H1 (cell line): Measurements from ENCODE around the gene KCTD2. TPM values are rescaled to one million over a fixed set of nuclear protein-coding genes. Genes with fewer than 3 reads are reported as not detected.
A peak's percentile ranks its signal among the peaks of the same experiment; 100 is the strongest.

Experiments used
- CTCF ChIA-PET: fragments of 300-600 bp; sonication (Branson Sonifier 250); formaldehyde crosslinking; loops from one replicate; lab custom pipeline; 2021; ENCODE audit not compliant: partially characterized antibody; lab: Charles Lee
- POLR2A ChIA-PET: fragments of 300-600 bp; sonication (Branson Sonifier 250); formaldehyde crosslinking; loops from one replicate; lab custom pipeline; 2021; ENCODE audit warnings: inconsistent platforms; ENCODE audit not compliant: partially characterized antibody; lab: Charles Lee
- DNase-seq, 2 experiments: peaks; one replicate each; pipeline versions ENCODE4 v3.0.0 to v3.0.0-alpha.2; 2010 to 2022; ENCODE audit warnings: low spot score in 2 of 2, low read depth in 1 of 2, mixed read lengths in 1 of 2
- FAIRE-seq: peaks from 2 replicates; lab custom pipeline; 2011; peaks lifted over from hg19 to GRCh38; lab: Jason Lieb, UNC
- H2AFZ ChIP-seq: 2 replicates; pipeline ENCODE4 v1.8.1; 2012; ENCODE audit warnings: low read length, inconsistent platforms
- H2AK5ac ChIP-seq: 2 replicates; pipeline ENCODE4 v1.6.1; 2013; ENCODE audit warnings: low read depth, low read length
- H2BK120ac ChIP-seq: replicated peaks from 2 replicates; pipeline ENCODE3; 2013; ENCODE audit warnings: low read depth, low read length, inconsistent platforms
- H2BK12ac ChIP-seq: 2 replicates; pipeline ENCODE4 v1.6.1; 2013; ENCODE audit warnings: low read depth, low read length
- H2BK15ac ChIP-seq: 2 replicates; pipeline ENCODE4 v1.6.1; 2013; ENCODE audit warnings: low read length
- H2BK20ac ChIP-seq: 2 replicates; pipeline ENCODE4 v1.6.1; 2013; ENCODE audit warnings: low read length
- H2BK5ac ChIP-seq: 2 replicates; pipeline ENCODE4 v1.6.1; 2013; ENCODE audit warnings: low read depth, low read length
- H3K14ac ChIP-seq: 2 replicates; pipeline ENCODE4 v1.6.1; 2013; ENCODE audit warnings: inconsistent platforms; ENCODE audit not compliant: insufficient read length
- H3K18ac ChIP-seq: 2 replicates; pipeline ENCODE4 v1.6.1; 2013; ENCODE audit warnings: low read length; ENCODE audit errors: extremely low read depth
- H3K23ac ChIP-seq: 2 replicates; pipeline ENCODE4 v1.6.1; 2013; ENCODE audit warnings: inconsistent platforms; ENCODE audit not compliant: insufficient read length
- H3K23me2 ChIP-seq: 2 replicates; pipeline ENCODE4 v1.6.1; 2013; ENCODE audit warnings: low read depth, low read length
- H3K27ac ChIP-seq: 2 replicates; pipeline ENCODE4 v1.6.1; 2011; ENCODE audit warnings: low read depth, low read length, inconsistent platforms
- H3K27me3 ChIP-seq, 4 experiments: replicated peaks in 1 of 4; 1 replicate in 1 of 4; 2 replicates in 3 of 4; pipeline versions ENCODE4 v1.6.1 to v1.8.1; 2011 to 2013; ENCODE audit warnings: low read length in 3 of 4, mild to moderate bottlenecking in 3 of 4, inconsistent platforms in 2 of 4, mixed read lengths in 2 of 4, moderate library complexity in 1 of 4; ENCODE audit not compliant: control insufficient read depth in 3 of 4, insufficient read depth in 3 of 4; ENCODE audit errors: extremely low read depth in 1 of 4
- H3K36me3 ChIP-seq, 4 experiments: 2 replicates each; pipeline versions ENCODE4 v1.6.1 to v1.8.1; 2011 to 2013; ENCODE audit warnings: mild to moderate bottlenecking in 4 of 4, low read length in 3 of 4, moderate library complexity in 2 of 4, control low read depth in 1 of 4, inconsistent platforms in 1 of 4; ENCODE audit not compliant: insufficient read depth in 4 of 4, control insufficient read depth in 2 of 4
- H3K4ac ChIP-seq: replicated peaks from 2 replicates; pipeline ENCODE3; 2013; ENCODE audit warnings: low read length, low read depth, mixed read lengths, inconsistent platforms; ENCODE audit not compliant: insufficient read length
- H3K4me1 ChIP-seq, 4 experiments: replicated peaks in 1 of 4; 1 replicate in 1 of 4; 2 replicates in 3 of 4; pipeline versions ENCODE4 v1.6.1 to v1.8.1; 2011 to 2013; ENCODE audit warnings: low read length in 3 of 4, inconsistent platforms in 2 of 4, mixed read lengths in 1 of 4; ENCODE audit not compliant: insufficient read depth in 4 of 4, control insufficient read depth in 3 of 4
- H3K4me2 ChIP-seq, 2 experiments: 2 replicates each; pipeline versions ENCODE4 v1.6.1 to v1.8.1; 2011 to 2013; ENCODE audit warnings: low read depth in 2 of 2, low read length in 2 of 2, control low read depth in 1 of 2, inconsistent platforms in 1 of 2, mild to moderate bottlenecking in 1 of 2; ENCODE audit not compliant: insufficient read depth in 1 of 2
- H3K4me3 ChIP-seq, 4 experiments: fragments of 200-600, 300-600 bp in 1 of 4; sonication (generic), shearing (Covaris generic), sonication (Bioruptor Twin) in 1 of 4; 2 replicates each; pipeline versions ENCODE4 v1.5.1 to v1.8.1; 2011 to 2016; ENCODE audit warnings: low read length in 4 of 4, low read depth in 3 of 4, control low read depth in 2 of 4, inconsistent platforms in 2 of 4, mild to moderate bottlenecking in 2 of 4, mixed read lengths in 1 of 4, moderate library complexity in 1 of 4; ENCODE audit not compliant: insufficient read depth in 2 of 4; ENCODE audit errors: extremely low read depth in 1 of 4
- H3K56ac ChIP-seq: replicated peaks from 2 replicates; pipeline ENCODE3; 2013; ENCODE audit warnings: low read depth, mild to moderate bottlenecking, mixed read lengths, low read length, inconsistent platforms; ENCODE audit not compliant: insufficient read length
- H3K79me1 ChIP-seq: 2 replicates; pipeline ENCODE4 v1.6.1; 2013; ENCODE audit warnings: low read depth, low read length, control low read depth
- H3K79me2 ChIP-seq, 2 experiments: 2 replicates each; pipeline versions ENCODE4 v1.6.1 to v1.8.1; 2012 to 2013; ENCODE audit warnings: low read length in 2 of 2, mild to moderate bottlenecking in 2 of 2, inconsistent platforms in 1 of 2; ENCODE audit not compliant: insufficient read depth in 2 of 2, control insufficient read depth in 1 of 2
- H3K9ac ChIP-seq, 4 experiments: replicated peaks in 1 of 4; 1 replicate in 1 of 4; 2 replicates in 3 of 4; pipeline versions ENCODE4 v1.6.1 to v1.8.1; 2011 to 2013; ENCODE audit warnings: low read depth in 3 of 4, low read length in 3 of 4, control low read depth in 2 of 4, mild to moderate bottlenecking in 2 of 4, moderate library complexity in 2 of 4, inconsistent platforms in 1 of 4; ENCODE audit errors: extremely low read depth in 1 of 4
- H3K9me3 ChIP-seq, 2 experiments: 2 replicates each; pipeline versions ENCODE4 v1.6.1 to v1.8.1; 2012 to 2013; ENCODE audit warnings: mild to moderate bottlenecking in 2 of 2, moderate library complexity in 2 of 2, control low read depth in 1 of 2, inconsistent platforms in 1 of 2, low read depth in 1 of 2, low read length in 1 of 2, mixed read lengths in 1 of 2; ENCODE audit not compliant: insufficient read depth in 2 of 2
- H4K20me1 ChIP-seq, 2 experiments: replicated peaks in 1 of 2; 2 replicates each; pipeline versions ENCODE3 to v1.8.1; 2011 to 2013; ENCODE audit warnings: inconsistent platforms in 2 of 2, low read length in 2 of 2, mild to moderate bottlenecking in 1 of 2; ENCODE audit not compliant: insufficient read depth in 2 of 2, control insufficient read depth in 1 of 2
- H4K5ac ChIP-seq: 2 replicates; pipeline ENCODE4 v1.6.1; 2013; ENCODE audit warnings: low read length, low read depth, mixed read lengths, inconsistent platforms; ENCODE audit not compliant: insufficient read length
- H4K8ac ChIP-seq: 2 replicates; pipeline ENCODE4 v1.8.0; 2013; ENCODE audit warnings: mild to moderate bottlenecking, moderate library complexity, low read length, inconsistent platforms; ENCODE audit not compliant: insufficient read depth; ENCODE audit errors: extremely low read depth
- H4K91ac ChIP-seq: replicated peaks from 2 replicates; pipeline ENCODE3; 2013; ENCODE audit warnings: low read length, mixed read lengths, inconsistent platforms; ENCODE audit not compliant: insufficient read length
- ATF2 ChIP-seq: IDR thresholded peaks from 2 replicates; pipeline ENCODE4 v1.6.1; 2012; ENCODE audit warnings: low read length, inconsistent platforms
- CBX8 ChIP-seq: fragments of 300-800, 300-1000 bp; sonication (generic); IDR thresholded peaks from 2 replicates; pipeline ENCODE4 v1.7.1; 2016; ENCODE audit warnings: low read depth, low read length, borderline replicate concordance
- CHD1 ChIP-seq: IDR thresholded peaks from 2 replicates; pipeline ENCODE4 v1.6.1; 2012; ENCODE audit warnings: low read depth, low read length, improper control_type of control experiment
- KDM5A ChIP-seq: fragments of 200-600 bp; IDR thresholded peaks from 2 replicates; pipeline ENCODE4 v1.7.1; 2012; ENCODE audit warnings: mild to moderate bottlenecking, low read length, inconsistent platforms, mixed read lengths
- PHF8 ChIP-seq: fragments of 200-600 bp; sonication (generic); conservative IDR thresholded peaks from 2 replicates; pipeline ENCODE4 v1.7.1; 2012; ENCODE audit warnings: low read depth, mild to moderate bottlenecking, inconsistent platforms, low read length, moderate library complexity
- POLR2A ChIP-seq, 2 experiments: IDR thresholded peaks; 1 replicate in 1 of 2; 2 replicates in 1 of 2; pipeline ENCODE4 v1.6.1; 2011; ENCODE audit warnings: low read depth in 2 of 2, low read length in 2 of 2, mild to moderate bottlenecking in 2 of 2; ENCODE audit errors: control extremely low read depth in 1 of 2
- SAP30 ChIP-seq: fragments of 300-600 bp; sonication (generic); IDR thresholded peaks from 2 replicates; pipeline ENCODE4 v1.7.1; 2012; ENCODE audit warnings: low read length, moderate library complexity, mild to moderate bottlenecking, inconsistent platforms; ENCODE audit not compliant: insufficient read depth, insufficient replicate concordance
- SIRT6 ChIP-seq: IDR thresholded peaks from one replicate; pipeline ENCODE4 v1.7.1; 2012; ENCODE audit warnings: low read length, inconsistent platforms
- TBP ChIP-seq: IDR thresholded peaks from 2 replicates; pipeline ENCODE4 v1.6.1; 2011; ENCODE audit warnings: low read depth, low read length, improper control_type of control experiment
- WGBS, 2 experiments: shearing (Covaris generic) in 1 of 2; methylation state at CpG; one replicate each; pipeline versions ENCODE4 v1.1.6 to v1.1.7; 2013 to 2015; ENCODE audit warnings: low lambda C conversion rate in 2 of 2, mixed read lengths in 2 of 2, inconsistent platforms in 1 of 2, low coverage in 1 of 2, missing lambda C conversion rate in 1 of 2; ENCODE audit not compliant: insufficient replicate concordance in 2 of 2, insufficient coverage in 1 of 2, insufficient read length in 1 of 2; ENCODE audit errors: extremely low coverage in 1 of 2, missing lambda C conversion rate in 1 of 2; 5-methylcytosine and 5-hydroxymethylcytosine counted together
- polyA plus RNA-seq, 7 experiments: library from polyadenylated mRNA; depleted of rRNA in 3 of 7; stranded (reverse) in 5 of 7; unstranded in 2 of 7; fragments of >200 nt in 5 of 7; fragments of 200-250 nt in 2 of 7; gene quantifications; 1 replicate in 5 of 7; 2 replicates in 1 of 7; 4 replicates in 1 of 7; pipeline versions ENCODE4 v1.2.1 to v1.2.3, GENCODE V29; 2011 to 2013; ENCODE audit warnings: missing spikeins in 2 of 7, mixed read lengths in 2 of 7
- total RNA-seq: library from RNA; stranded (reverse); fragmentation: NEBNext Ultra II Directional; extraction: Animal tissue kit (Norgen Biotek cat#: 25700); gene quantifications from 2 replicates; pipeline ENCODE4 v1.2.1, GENCODE V29; 2021

The KCTD2 gene
- total and polyA plus RNA-seq, 2 of the 8 experiments (the other 6 are each of a cell fraction or from before 2014, with no cell fraction given), result 33.7 to 36.8 TPM

- peak within 1 kb of the TSS; percentile 75 for H2BK12ac ChIP-seq
- peaks cover 0 to 15% (median 4%) of the 10 kb centered on the region in 4 experiments; a peak in 5 of 7 replicates for H3K4me1 ChIP-seq
- H3K9me3 ChIP-seq, result no peaks in the 10 kb centered on the region
- peak within 1 kb of the TSS; percentile 87 for H3K27ac ChIP-seq
- H3K27me3 ChIP-seq, result no peaks in the 10 kb centered on the region
- H2AFZ ChIP-seq, result 0 out of 2 replicates have a peak within 1 kb of the TSS, but pooled peaks have one; percentile 10
- peak within 1 kb of the TSS; percentile 99; the same call in 1 of the 2 replicates for H4K8ac ChIP-seq
- H2AK5ac ChIP-seq, result no peak within 1 kb of the TSS; the same call in 1 of the 2 replicates
- H4K91ac ChIP-seq, result peak within 1 kb of the TSS; percentile 85
- H4K20me1 ChIP-seq, result no peaks in the 10 kb centered on the region
- no peak within 1 kb of the TSS for H2BK120ac ChIP-seq
- H3K4me2 ChIP-seq, result peak within 1 kb of the TSS; percentile 84 to 86
- peak within 1 kb of the TSS; percentile 79 for H4K5ac ChIP-seq
- POLR2A ChIA-PET, result interaction anchor here (0.6 to 5.8 kb wide), 44 partner anchors 9 to 524 kb away, joined by 3 to 87 read pairs (median 4); partner anchors contain the start of genes ATP5PD, CDR2L, GRB2 and HID1
- H3K18ac ChIP-seq, result peak within 1 kb of the TSS; percentile 89
- peak within 1 kb of the TSS; percentile 73 to 84 (median 79) for H3K4me3 ChIP-seq
- H3K23me2 ChIP-seq, result peaks cover 6% of the 10 kb centered on the region; the same call in 1 of the 2 replicates
- H3K4ac ChIP-seq, result peak within 1 kb of the TSS; percentile 84
- peaks cover 0 to 14% of the 10 kb centered on the region in 2 experiments; a peak in 2 of 4 replicates for H3K79me2 ChIP-seq
- WGBS, 2 experiments, result 3% methylated on average over 54 of the region's 63 CpGs; no CpG with 5 or more reads in 1 of the 2 experiments
- FAIRE-seq (no peak), DNase-seq (peak; percentile 80 to 93)
- H2BK15ac ChIP-seq, result no peak within 1 kb of the TSS
- H3K14ac ChIP-seq, result no peak within 1 kb of the TSS
- peak within 1 kb of the TSS; percentile 88 for H3K56ac ChIP-seq
- H3K9ac ChIP-seq, result peak within 1 kb of the TSS; percentile 86 to 96 (median 94)
- no peak within 1 kb of the TSS for H3K23ac ChIP-seq
- H3K36me3 ChIP-seq, result peaks cover 0 to 4% (median 0%) of the 10 kb centered on the region in 4 experiments; a peak in 4 of 8 replicates
- H2BK5ac ChIP-seq, result peak within 1 kb of the TSS; percentile 98
- CTCF ChIA-PET, result interaction anchor here (0.7 to 20.3 kb wide), 29 partner anchors 10 to 267 kb away, joined by 3 to 345 read pairs (median 4); partner anchors contain the start of genes CDR2L and OTOP2
- H2BK20ac ChIP-seq, result no peak within 1 kb of the TSS
- H3K79me1 ChIP-seq, result no peaks in the 10 kb centered on the region; the same call in 1 of the 2 replicates
- TF ChIP-seq SAP30 (no peak), PHF8 (peak; percentile 98), ATF2 (no peak; the same call in 1 of the 2 replicates), CBX8 (no peak), POLR2A (IDR thresholded peaks at IDR 0.05; ENCODE audit: control extremely low read depth in 1 of 2, low read depth in 2 of 2, low read length in 2 of 2) (peak; percentile 84 to 96), SIRT6 (no peak), TBP (peak; percentile 95), KDM5A (peak; percentile 91), CHD1 (no peak)
Observed at GRCh38 chr17:75012346-75013091, 34.5 kb upstream of the KCTD2 start, which contains the start of gene MRPL58. MRPL58 (plus strand) TSS chr17:75012670; CDS start chr17:75012687, 17 bp downstream.
